Activated CD8-positive, alpha-beta memory T cell treated with anti-CD3 and anti-CD28 coated beads, Interleukin-2, amount 10 ng/mL, durations not matched to agents 7 days and 5 days (primary cell): Measurements from ENCODE around the gene PDCL2. TPM values are rescaled to one million over a fixed set of nuclear protein-coding genes. Genes with fewer than 3 reads are reported as not detected.

ENCODE experiments used
- ATAC-seq: fragments of 150-1000 bp; cut with Tn5 transposase; one replicate; pipeline ENCODE4 v1.10.0; 2021; ENCODE audit warnings: moderate library complexity
- CTCF ChIA-PET: fragments of 350-600 bp; sonication (Branson Sonifier 250); formaldehyde crosslinking; loops from one replicate; lab custom pipeline; 2021; ENCODE audit warnings: antibody characterized with exemption; lab: Charles Lee
- DNase-seq: peaks from one replicate; pipeline ENCODE4 v3.0.0-alpha.2; 2020
- H3K27ac Mint-ChIP-seq: one replicate; pipeline ENCODE4 v1.8.0; 2021; ENCODE audit warnings: mild to moderate bottlenecking, mixed read lengths
- H3K27me3 Mint-ChIP-seq: one replicate; pipeline ENCODE4 v1.8.0; 2021; ENCODE audit warnings: mixed read lengths
- H3K36me3 Mint-ChIP-seq: one replicate; pipeline ENCODE4 v1.8.0; 2021; ENCODE audit warnings: mild to moderate bottlenecking, mixed read lengths
- H3K4me1 Mint-ChIP-seq: one replicate; pipeline ENCODE4 v1.8.0; 2021; ENCODE audit warnings: mixed read lengths
- H3K4me3 Mint-ChIP-seq: one replicate; pipeline ENCODE4 v1.8.0; 2021; ENCODE audit warnings: mild to moderate bottlenecking, moderate library complexity, mixed read lengths
- H3K9me3 Mint-ChIP-seq: one replicate; pipeline ENCODE4 v1.8.0; 2022; ENCODE audit warnings: low read depth, mixed read lengths
- total RNA-seq, 2 experiments: library from RNA; stranded (reverse); gene quantifications; one replicate each; pipeline ENCODE4 v1.2.3, GENCODE V29; 2021

Gene PDCL2
- total RNA-seq, 2 experiments from 2014 or later = not detected

DNA sequence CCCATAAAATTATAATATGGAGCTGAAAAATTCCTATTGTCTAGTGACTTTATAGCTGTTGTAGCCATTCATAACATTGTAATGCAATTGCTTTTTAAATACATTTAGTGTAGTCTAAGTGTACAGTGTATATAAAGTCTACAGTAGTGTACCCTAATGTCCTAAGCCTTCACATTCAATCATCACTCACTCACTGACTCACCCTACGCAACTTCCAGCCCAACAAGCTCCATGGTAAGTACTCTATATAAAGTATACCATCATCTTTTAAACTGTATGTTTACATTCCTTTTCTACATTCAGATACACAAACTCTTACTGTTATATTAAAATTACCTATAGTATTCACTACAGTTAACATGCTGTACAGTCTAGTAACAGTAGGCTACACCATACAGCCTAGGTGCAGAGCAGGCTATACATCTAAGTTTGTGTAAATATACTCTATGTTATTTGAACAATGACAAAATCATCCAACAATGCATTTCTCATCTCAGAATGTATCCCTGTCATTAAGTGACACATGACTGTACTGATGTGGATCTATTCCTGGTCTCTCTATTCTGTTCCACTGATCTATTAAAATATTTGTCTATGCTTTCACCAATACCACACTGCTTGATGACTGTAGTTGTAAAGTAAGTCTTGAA lies 79.0 kb downstream of the PDCL2 start:
- Mint-ChIP-seq H3K4me3 (no peak overlapping the region), H3K9me3 (peaks cover 4% of the 10 kb centered on the region), H3K27me3 (no peaks in the 10 kb centered on the region), H3K36me3 (peaks cover 18% of the 10 kb centered on the region), H3K4me1 (peaks cover 17% of the 10 kb centered on the region), H3K27ac (no peak overlapping the region)
- CTCF ChIA-PET = interaction anchor here (1.2 kb wide), 1 partner anchor 27 kb away, joined by 3 read pairs; no protein-coding TSS in a partner anchor
- ATAC-seq (no peak), DNase-seq (no peak)

DNA sequence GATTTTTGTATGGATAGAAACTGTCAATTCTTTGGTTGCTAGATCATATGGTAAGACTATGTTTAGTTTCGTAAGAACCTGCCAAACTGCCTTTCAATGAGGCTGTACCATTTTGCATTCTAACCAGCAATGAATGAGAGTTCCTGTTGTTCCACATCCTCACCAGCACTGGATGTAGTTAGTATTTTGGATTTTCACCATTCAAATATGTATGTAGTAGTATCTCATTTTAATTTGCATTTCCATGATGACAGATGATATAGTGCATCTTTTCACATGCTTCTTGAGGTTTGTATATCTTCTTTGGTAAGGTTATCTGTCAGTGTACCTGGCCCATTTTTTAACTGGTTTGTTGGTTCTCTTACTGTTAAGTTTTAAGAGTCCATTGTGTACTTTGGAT lies 80.0 kb downstream of the PDCL2 start:
- H3K4me1 Mint-ChIP-seq = peaks cover 15% of the 10 kb centered on the region
- no peak for ATAC-seq
- H3K27ac Mint-ChIP-seq = no peak overlapping the region
- DNase-seq = no peak
- CTCF ChIA-PET = no interaction called here
- H3K27me3 Mint-ChIP-seq = no peaks in the 10 kb centered on the region
- H3K4me3 Mint-ChIP-seq = no peak overlapping the region
- peaks cover 3% of the 10 kb centered on the region for H3K9me3 Mint-ChIP-seq
- peaks cover 16% of the 10 kb centered on the region for H3K36me3 Mint-ChIP-seq

DNA sequence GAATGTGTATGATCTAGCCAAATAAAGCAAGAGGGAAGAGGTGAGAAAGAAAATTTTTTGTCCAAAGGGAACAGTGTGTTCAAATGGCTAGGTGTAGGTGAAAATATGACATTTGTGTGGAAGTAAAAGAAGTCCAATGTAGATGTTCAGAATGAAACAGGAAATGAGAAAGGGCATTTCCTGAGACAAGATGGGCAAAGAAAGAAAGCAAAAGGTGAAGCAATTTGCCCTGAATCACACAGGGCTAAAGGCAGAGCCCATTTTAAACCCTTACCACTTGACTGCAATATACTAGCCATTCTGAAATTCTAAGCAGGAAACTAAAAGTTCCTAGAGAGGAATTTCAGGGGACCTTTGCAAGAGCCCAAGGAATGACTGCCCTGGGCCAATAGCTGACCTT lies 81.4 kb downstream of the PDCL2 start:
- H3K27ac Mint-ChIP-seq = no peak overlapping the region
- peaks cover 3% of the 10 kb centered on the region for H3K9me3 Mint-ChIP-seq
- H3K4me1 Mint-ChIP-seq = peaks cover 15% of the 10 kb centered on the region
- H3K36me3 Mint-ChIP-seq = peaks cover 17% of the 10 kb centered on the region
- CTCF ChIA-PET = no interaction called here
- no peak for ATAC-seq
- H3K27me3 Mint-ChIP-seq = no peaks in the 10 kb centered on the region
- no peak for DNase-seq
- no peak overlapping the region for H3K4me3 Mint-ChIP-seq

DNA sequence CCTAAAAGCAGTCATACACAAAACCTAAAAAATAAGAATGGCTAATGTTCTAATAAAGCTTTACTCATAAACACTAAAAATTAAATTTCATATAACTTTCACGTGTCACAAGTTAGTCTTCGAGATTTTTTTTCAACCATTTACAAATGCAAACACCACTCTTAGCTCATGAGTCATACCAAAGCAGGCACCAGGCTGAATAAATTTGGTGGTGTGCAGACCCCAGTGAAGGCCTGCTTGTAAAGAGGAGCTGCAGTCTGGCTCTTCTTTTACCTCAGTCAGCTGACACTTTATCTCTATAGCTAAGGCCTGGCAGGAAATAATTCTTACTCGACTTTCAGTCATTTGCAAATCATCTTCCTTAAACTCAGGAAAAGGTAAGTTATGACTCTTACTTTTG lies 82.8 kb downstream of the PDCL2 start:
- Mint-ChIP-seq H3K4me3 (no peak overlapping the region), H3K36me3 (peaks cover 17% of the 10 kb centered on the region), H3K27ac (no peak overlapping the region), H3K9me3 (peaks cover 2% of the 10 kb centered on the region), H3K4me1 (peaks cover 15% of the 10 kb centered on the region), H3K27me3 (no peaks in the 10 kb centered on the region)
- CTCF ChIA-PET = no interaction called here
- no peak for ATAC-seq
- DNase-seq = no peak

DNA sequence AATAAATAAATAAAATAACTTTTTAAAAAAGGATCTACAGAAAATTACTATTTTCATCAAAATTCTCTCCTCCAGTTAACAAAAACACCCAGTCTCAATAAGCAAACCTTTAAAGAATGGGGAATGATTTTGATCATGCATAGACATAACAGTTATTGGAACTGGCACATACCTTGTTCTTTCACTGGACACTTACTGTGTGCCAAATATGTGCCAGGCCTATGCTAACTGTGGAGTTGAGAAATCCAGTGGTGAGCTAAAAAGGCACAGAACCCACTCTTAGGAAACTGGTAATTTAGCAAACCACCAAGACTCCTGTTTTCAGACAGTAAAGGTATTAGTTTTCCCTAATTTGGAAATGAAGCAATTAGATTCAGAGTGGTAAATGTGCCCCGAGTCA lies 84.4 kb downstream of the PDCL2 start:
- Mint-ChIP-seq H3K36me3 (peaks cover 23% of the 10 kb centered on the region), H3K27ac (no peak overlapping the region), H3K27me3 (no peaks in the 10 kb centered on the region), H3K9me3 (no peaks in the 10 kb centered on the region), H3K4me3 (no peak overlapping the region), H3K4me1 (peaks cover 18% of the 10 kb centered on the region)
- no peak for ATAC-seq
- no peak for DNase-seq
- CTCF ChIA-PET = no interaction called here

Other genes starting within 250 kb of the PDCL2 start
- gene SRD5A3, start 246.0 kb downstream of the PDCL2 start, total RNA-seq = 1 to 10 TPM; 8.8 to 9.7 TPM
- gene TMEM165, start 196.3 kb downstream of the PDCL2 start, total RNA-seq = 10 to 100 TPM; 77.2 to 82.2 TPM
- 10 to 100 TPM in 1 of 2 experiments, 1 to 10 TPM in 1; 9.4 to 10.0 TPM for gene CLOCK, start 45.3 kb downstream of the PDCL2 start, total RNA-seq
- not detected for gene NMU, start 44.1 kb upstream of the PDCL2 start, total RNA-seq
- not detected for gene EXOC1L, start 227.5 kb upstream of the PDCL2 start, total RNA-seq